ENCODE data around the gene SFTPA2.
"Not testable (repeated sequence)": the region's sequence is repeated elsewhere in the genome, so short reads cannot be mapped to it uniquely, and the experiment has no call there.

Gene SFTPA2

DNA sequence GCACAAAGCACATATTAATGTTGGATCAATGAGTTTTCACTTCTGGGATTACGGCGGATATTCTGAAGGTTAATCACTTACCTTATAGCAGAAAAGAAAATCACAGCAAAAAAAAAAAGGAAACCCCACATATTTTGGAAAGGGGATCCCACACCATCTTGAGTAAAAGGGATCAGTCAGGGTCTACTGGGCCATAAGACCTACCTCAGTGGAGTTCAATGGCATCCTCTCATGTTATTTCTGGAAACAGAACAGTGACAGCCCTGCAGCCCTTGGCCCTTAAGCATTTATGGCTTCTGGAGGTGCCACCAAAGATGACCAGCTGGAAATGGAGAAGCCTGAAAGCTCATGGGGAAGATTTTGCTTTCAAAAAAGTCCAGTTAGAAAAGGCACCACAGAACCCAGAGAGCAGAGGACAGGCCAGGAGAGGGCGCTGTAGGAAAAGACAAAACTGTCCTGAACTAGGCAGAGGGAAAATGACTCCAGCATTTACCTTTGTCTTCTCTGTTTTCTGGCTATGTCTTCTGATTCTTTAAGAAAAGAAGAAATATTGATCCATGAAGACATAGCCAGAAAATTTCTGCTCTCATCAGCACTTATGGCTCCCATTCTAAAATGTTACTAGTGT lies 50.8 kb downstream of the SFTPA2 start:
- H3K27me3 Mint-ChIP-seq (ENCODE audit: low read depth) = peaks cover 22% of the 10 kb centered on the region
- H3K4me3 Mint-ChIP-seq; H3K4me1 Mint-ChIP-seq (ENCODE audit: low read depth); H3K27ac Mint-ChIP-seq; H3K36me3 Mint-ChIP-seq (ENCODE audit: low read depth); H3K9me3 Mint-ChIP-seq: not testable (repeated sequence)

DNA sequence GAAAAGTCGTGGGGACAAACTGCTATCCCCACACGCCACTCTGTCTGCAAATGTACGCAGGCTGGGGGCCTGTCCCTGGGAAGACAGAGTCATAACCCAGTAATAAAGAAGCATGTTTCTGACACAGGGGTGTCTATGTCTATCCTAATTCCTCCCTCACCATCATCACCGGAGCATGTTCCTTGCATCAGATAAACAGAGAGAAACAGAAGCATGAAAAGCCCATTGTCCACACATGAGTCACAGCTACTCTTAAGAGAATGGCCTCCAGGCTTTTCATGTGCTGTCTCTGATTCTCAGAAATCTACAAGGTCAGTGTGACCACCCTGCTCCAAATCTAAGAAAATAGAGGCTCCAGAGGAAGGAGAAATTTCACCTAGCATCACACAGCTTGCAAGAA lies 52.0 kb downstream of the SFTPA2 start:
- H3K4me1 Mint-ChIP-seq (ENCODE audit: low read depth) = peaks cover 12% of the 10 kb centered on the region
- not testable (repeated sequence) for H3K9me3 Mint-ChIP-seq; H3K36me3 Mint-ChIP-seq (ENCODE audit: low read depth)

DNA sequence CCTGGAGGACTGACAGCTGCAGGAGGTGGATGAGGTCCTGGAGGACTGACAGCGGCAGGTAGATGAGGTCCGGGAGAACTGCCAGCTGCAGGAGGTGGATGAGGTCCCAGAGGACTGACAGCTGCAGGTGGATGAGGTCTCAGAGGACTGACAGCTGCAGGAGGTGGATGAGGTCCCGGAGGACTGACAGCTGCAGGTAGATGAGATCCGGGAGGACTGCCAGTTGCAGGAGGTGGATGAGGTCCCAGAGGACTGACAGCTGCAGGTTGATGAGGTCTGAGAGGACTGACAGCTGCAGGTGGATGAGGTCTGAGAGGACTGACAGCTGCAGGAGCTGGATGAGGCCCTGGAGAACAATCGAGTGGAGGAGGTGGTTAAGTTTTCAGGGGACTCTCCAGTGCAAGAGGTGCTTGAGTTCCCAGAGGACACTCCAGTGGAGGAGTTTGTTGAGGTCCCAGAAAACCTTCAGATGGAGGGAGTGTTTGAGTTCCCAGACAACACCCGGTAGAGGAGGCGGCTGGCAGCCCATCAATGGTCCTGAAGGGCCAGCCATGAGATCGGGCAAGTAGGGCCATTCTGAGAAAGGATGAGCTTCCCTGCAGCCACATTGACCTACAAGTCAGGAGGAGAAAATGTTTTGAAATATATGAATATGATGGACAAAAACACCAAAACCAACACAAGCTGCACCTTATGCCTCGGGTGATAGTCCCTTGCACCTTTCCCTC lies 52.6 kb downstream of the SFTPA2 start:
- Mint-ChIP-seq H3K36me3 (ENCODE audit: low read depth) (peaks cover 2% of the 10 kb centered on the region), H3K9me3 (no peaks in the 10 kb centered on the region), H3K4me1 (ENCODE audit: low read depth) (peaks cover 12% of the 10 kb centered on the region), H3K27ac (no peak overlapping the region), H3K27me3 (ENCODE audit: low read depth) (peaks cover 30% of the 10 kb centered on the region), H3K4me3 (no peak overlapping the region)

More for the DNA sequence above, 52.0 kb downstream of the SFTPA2 start:
- not testable (repeated sequence) for H3K4me3 Mint-ChIP-seq, H3K27ac Mint-ChIP-seq
- H3K27me3 Mint-ChIP-seq (ENCODE audit: low read depth) = peaks cover 24% of the 10 kb centered on the region
